AG04450 (cell line): Measurements from ENCODE around the gene NFATC2. TPM values are rescaled to one million over a fixed set of nuclear protein-coding genes. Genes with fewer than 3 reads are reported as not detected.
A peak's percentile ranks its signal among the peaks of the same experiment; 100 is the strongest.

ENCODE experiments used
- CTCF ChIA-PET: fragments of 300-600, 350-600 bp; formaldehyde crosslinking; extraction: SDS; loops from one replicate; lab custom pipeline; 2022; ENCODE audit warnings: antibody characterized with exemption, inconsistent platforms; lab: Charles Lee
- POLR2A ChIA-PET: fragments of 350-600 bp; formaldehyde crosslinking; extraction: SDS; loops from one replicate; lab custom pipeline; 2021; ENCODE audit warnings: antibody characterized with exemption, inconsistent platforms; lab: Yijun Ruan, JAX
- DNase-seq: peaks from one replicate; pipeline ENCODE4 v3.0.0-alpha.2; 2011; ENCODE audit warnings: low read depth, low spot score
- H3K27ac ChIP-seq: one replicate; pipeline ENCODE4 v1.5.1; 2012; ENCODE audit warnings: low read depth, low read length, control low read depth
- H3K27me3 ChIP-seq: one replicate; pipeline ENCODE4 v1.6.0; 2012; ENCODE audit warnings: low read length; ENCODE audit not compliant: control insufficient read depth, insufficient read depth
- H3K4me3 ChIP-seq: 2 replicates; pipeline ENCODE4 v1.5.1; 2011; ENCODE audit warnings: mild to moderate bottlenecking, low read depth, low read length, control low read depth
- H3K9me3 ChIP-seq: 2 replicates; pipeline ENCODE4 v1.5.1; 2012; ENCODE audit warnings: low read length; ENCODE audit not compliant: control insufficient read depth, insufficient read depth
- polyA plus RNA-seq: library from polyadenylated mRNA; depleted of rRNA; stranded (reverse); fragments of >200 nt; gene quantifications from 2 replicates; pipeline ENCODE4 v1.2.3, GENCODE V29; 2011
- TF ChIP-seq, protein P1 (sequence below): IDR thresholded peaks from 2 replicates; pipeline ENCODE4 v1.5.1; 2011; ENCODE audit warnings: low read depth, low read length, control low read depth, inconsistent platforms

Gene NFATC2
- polyA plus RNA-seq, 1 experiment, result 0.07 TPM

DNA sequence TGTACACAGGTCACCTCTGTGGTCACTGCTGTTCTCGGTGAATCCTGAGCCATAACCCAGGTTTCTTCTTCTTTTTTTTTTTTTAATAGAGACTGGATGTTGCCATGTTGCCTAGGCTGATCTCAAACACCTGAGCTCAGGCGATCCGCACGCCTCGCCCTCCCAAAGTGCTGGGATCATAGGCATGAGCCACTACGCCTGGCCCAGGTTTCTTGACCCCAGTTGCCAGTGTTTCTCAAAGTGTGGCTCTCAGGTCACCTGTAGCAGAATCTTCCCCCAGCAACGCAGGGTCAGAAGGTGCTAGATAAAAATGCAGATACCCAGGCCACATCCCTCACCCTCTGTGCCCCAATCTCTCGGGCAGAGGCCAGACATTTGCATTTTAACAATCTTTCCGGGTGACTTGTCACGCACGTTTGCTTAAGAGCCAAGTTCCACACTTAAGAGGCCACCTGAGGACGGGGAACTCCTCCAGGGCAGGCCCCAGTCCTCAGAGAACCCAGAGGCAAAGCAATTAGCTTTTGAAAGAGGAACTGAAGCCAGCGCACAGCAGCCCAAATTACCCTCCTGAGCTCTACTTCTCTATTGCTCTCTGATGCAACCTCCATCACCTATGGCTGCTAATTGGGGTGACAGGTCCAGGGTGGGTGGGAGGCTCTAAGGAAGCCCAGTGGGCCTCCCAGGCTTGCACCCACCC lies 81.8 kb downstream of the NFATC2 start:
- TF ChIP-seq, protein P1, sequence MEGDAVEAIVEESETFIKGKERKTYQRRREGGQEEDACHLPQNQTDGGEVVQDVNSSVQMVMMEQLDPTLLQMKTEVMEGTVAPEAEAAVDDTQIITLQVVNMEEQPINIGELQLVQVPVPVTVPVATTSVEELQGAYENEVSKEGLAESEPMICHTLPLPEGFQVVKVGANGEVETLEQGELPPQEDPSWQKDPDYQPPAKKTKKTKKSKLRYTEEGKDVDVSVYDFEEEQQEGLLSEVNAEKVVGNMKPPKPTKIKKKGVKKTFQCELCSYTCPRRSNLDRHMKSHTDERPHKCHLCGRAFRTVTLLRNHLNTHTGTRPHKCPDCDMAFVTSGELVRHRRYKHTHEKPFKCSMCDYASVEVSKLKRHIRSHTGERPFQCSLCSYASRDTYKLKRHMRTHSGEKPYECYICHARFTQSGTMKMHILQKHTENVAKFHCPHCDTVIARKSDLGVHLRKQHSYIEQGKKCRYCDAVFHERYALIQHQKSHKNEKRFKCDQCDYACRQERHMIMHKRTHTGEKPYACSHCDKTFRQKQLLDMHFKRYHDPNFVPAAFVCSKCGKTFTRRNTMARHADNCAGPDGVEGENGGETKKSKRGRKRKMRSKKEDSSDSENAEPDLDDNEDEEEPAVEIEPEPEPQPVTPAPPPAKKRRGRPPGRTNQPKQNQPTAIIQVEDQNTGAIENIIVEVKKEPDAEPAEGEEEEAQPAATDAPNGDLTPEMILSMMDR, result no peak
- H3K27me3 ChIP-seq, result no peaks in the 10 kb centered on the region
- H3K27ac ChIP-seq, result no peak overlapping the region
- H3K4me3 ChIP-seq, result no peak overlapping the region
- ChIA-PET CTCF (no interaction called here), POLR2A (no interaction called here)
- no peak for DNase-seq
- H3K9me3 ChIP-seq, result no peaks in the 10 kb centered on the region

DNA sequence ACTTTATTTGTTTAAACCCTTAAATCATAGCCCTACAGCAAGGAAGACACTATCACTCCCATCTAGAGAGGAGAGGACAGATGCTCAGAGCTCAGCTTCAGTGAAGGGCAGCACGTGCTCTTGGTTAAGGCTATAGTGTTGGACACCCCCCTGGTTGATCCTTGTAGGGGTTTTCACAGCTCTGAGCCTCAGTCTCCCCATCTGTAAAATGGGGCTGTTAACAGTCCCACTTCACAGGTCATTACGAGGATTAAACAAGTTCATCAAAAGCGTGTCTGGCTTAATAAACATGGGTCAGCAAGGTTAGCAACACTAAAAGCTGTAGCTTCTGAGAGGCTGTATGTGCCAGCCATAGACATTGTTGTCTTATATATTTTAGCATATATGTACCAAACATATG lies 82.4 kb downstream of the NFATC2 start:
- TF ChIP-seq, protein P1, result no peak
- no peak overlapping the region for H3K4me3 ChIP-seq
- no peaks in the 10 kb centered on the region for H3K9me3 ChIP-seq
- no peaks in the 10 kb centered on the region for H3K27me3 ChIP-seq
- ChIA-PET CTCF (no interaction called here), POLR2A (no interaction called here)
- no peak for DNase-seq
- H3K27ac ChIP-seq, result no peak overlapping the region

DNA sequence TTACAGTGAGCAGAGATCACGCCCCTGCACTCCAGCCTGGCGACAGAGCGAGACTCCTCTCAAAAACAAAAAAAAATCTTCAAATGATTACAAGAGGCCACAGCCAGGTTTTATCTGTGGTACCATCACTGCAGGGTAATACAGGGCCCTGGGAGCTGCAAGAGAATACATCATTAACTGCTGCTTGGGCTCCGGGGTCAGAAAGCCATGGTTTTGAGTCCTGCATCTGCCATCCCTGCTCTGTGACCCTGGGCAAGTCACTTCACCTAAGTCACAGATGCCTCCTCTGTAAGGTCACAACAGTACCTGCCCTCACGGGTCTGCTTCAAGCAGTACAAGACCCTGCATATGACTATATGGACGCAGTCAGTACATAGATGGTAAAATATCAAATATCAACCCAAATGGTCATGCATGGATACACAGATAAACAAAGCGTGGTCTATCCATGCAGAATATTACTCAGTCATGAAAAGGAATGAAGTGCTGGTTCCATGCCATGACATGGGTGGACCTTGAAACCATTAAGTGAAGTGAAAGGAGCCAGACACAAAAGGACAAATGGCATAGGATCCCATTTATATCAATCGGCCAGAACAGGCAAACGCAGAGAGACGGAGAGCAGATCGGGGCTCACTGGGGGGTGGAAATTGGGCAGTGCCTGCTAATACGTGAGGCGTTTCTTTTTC lies 83.6 kb downstream of the NFATC2 start:
- H3K27me3 ChIP-seq, result no peaks in the 10 kb centered on the region
- H3K27ac ChIP-seq, result no peak overlapping the region
- POLR2A ChIA-PET, result no interaction called here
- no peaks in the 10 kb centered on the region for H3K9me3 ChIP-seq
- no peak for DNase-seq
- CTCF ChIA-PET, result no interaction called here
- no peak overlapping the region for H3K4me3 ChIP-seq
- TF ChIP-seq, protein P1, result no peak

DNA sequence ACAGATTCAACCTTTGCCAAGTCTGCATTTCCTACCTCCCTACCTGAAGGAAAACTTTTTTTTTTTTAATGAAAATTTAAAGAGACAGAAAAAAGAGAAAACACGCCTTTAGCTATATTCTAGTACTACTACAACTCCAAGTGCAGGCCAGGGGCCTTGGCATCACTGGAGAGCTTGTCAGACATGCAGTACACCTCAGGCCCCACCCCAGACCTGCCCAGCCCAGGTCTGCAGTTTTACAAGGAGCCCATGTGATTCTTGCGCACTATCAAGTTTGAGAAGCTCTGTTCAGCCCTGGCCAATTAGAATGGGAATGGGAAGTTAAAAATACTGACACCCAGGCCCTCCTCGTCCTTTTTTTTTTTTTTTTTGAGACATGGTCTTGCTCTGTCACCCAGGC lies 85.0 kb downstream of the NFATC2 start:
- CTCF ChIA-PET, result interaction anchor here (0.6 to 1.0 kb wide), 2 partner anchors 82 to 470 kb away, joined by 3 read pairs; no protein-coding TSS in a partner anchor
- no peaks in the 10 kb centered on the region; the same call in 1 of the 2 replicates for H3K9me3 ChIP-seq
- H3K4me3 ChIP-seq, result no peak overlapping the region
- TF ChIP-seq, protein P1, result no peak
- POLR2A ChIA-PET, result interaction anchor here (0.6 to 2.0 kb wide), 3 partner anchors 11 to 106 kb away, joined by 3 to 10 read pairs (median 3); no protein-coding TSS in a partner anchor
- no peaks in the 10 kb centered on the region for H3K27me3 ChIP-seq
- DNase-seq, result no peak
- H3K27ac ChIP-seq, result peak overlapping the region; percentile 21
